H1 (cell line): ENCODE results near the gene FKBP1A. TPM values are rescaled to one million over a fixed set of nuclear protein-coding genes. Genes with fewer than 3 reads are reported as not detected.
A peak's percentile ranks its signal among the peaks of the same experiment; 100 is the strongest.

Experiments
- CTCF ChIA-PET: fragments of 300-600 bp; sonication (Branson Sonifier 250); formaldehyde crosslinking; loops from one replicate; lab custom pipeline; 2021; ENCODE audit not compliant: partially characterized antibody; lab: Charles Lee
- POLR2A ChIA-PET: fragments of 300-600 bp; sonication (Branson Sonifier 250); formaldehyde crosslinking; loops from one replicate; lab custom pipeline; 2021; ENCODE audit warnings: inconsistent platforms; ENCODE audit not compliant: partially characterized antibody; lab: Charles Lee
- DNase-seq, 2 experiments: peaks; one replicate each; pipeline versions ENCODE4 v3.0.0 to v3.0.0-alpha.2; 2010 to 2022; ENCODE audit warnings: low spot score in 2 of 2, low read depth in 1 of 2, mixed read lengths in 1 of 2
- FAIRE-seq: peaks from 2 replicates; lab custom pipeline; 2011; peaks lifted over from hg19 to GRCh38; lab: Jason Lieb, UNC
- H2AFZ ChIP-seq: 2 replicates; pipeline ENCODE4 v1.8.1; 2012; ENCODE audit warnings: low read length, inconsistent platforms
- H2AK5ac ChIP-seq: 2 replicates; pipeline ENCODE4 v1.6.1; 2013; ENCODE audit warnings: low read depth, low read length
- H2BK120ac ChIP-seq: replicated peaks from 2 replicates; pipeline ENCODE3; 2013; ENCODE audit warnings: low read depth, low read length, inconsistent platforms
- H2BK12ac ChIP-seq: 2 replicates; pipeline ENCODE4 v1.6.1; 2013; ENCODE audit warnings: low read depth, low read length
- H2BK15ac ChIP-seq: 2 replicates; pipeline ENCODE4 v1.6.1; 2013; ENCODE audit warnings: low read length
- H2BK20ac ChIP-seq: 2 replicates; pipeline ENCODE4 v1.6.1; 2013; ENCODE audit warnings: low read length
- H2BK5ac ChIP-seq: 2 replicates; pipeline ENCODE4 v1.6.1; 2013; ENCODE audit warnings: low read depth, low read length
- H3K14ac ChIP-seq: 2 replicates; pipeline ENCODE4 v1.6.1; 2013; ENCODE audit warnings: inconsistent platforms; ENCODE audit not compliant: insufficient read length
- H3K18ac ChIP-seq: 2 replicates; pipeline ENCODE4 v1.6.1; 2013; ENCODE audit warnings: low read length; ENCODE audit errors: extremely low read depth
- H3K23ac ChIP-seq: 2 replicates; pipeline ENCODE4 v1.6.1; 2013; ENCODE audit warnings: inconsistent platforms; ENCODE audit not compliant: insufficient read length
- H3K23me2 ChIP-seq: 2 replicates; pipeline ENCODE4 v1.6.1; 2013; ENCODE audit warnings: low read depth, low read length
- H3K27ac ChIP-seq: 2 replicates; pipeline ENCODE4 v1.6.1; 2011; ENCODE audit warnings: low read depth, low read length, inconsistent platforms
- H3K27me3 ChIP-seq, 4 experiments: replicated peaks in 1 of 4; 1 replicate in 1 of 4; 2 replicates in 3 of 4; pipeline versions ENCODE4 v1.6.1 to v1.8.1; 2011 to 2013; ENCODE audit warnings: low read length in 3 of 4, mild to moderate bottlenecking in 3 of 4, inconsistent platforms in 2 of 4, mixed read lengths in 2 of 4, moderate library complexity in 1 of 4; ENCODE audit not compliant: control insufficient read depth in 3 of 4, insufficient read depth in 3 of 4; ENCODE audit errors: extremely low read depth in 1 of 4
- H3K36me3 ChIP-seq, 4 experiments: 2 replicates each; pipeline versions ENCODE4 v1.6.1 to v1.8.1; 2011 to 2013; ENCODE audit warnings: mild to moderate bottlenecking in 4 of 4, low read length in 3 of 4, moderate library complexity in 2 of 4, control low read depth in 1 of 4, inconsistent platforms in 1 of 4; ENCODE audit not compliant: insufficient read depth in 4 of 4, control insufficient read depth in 2 of 4
- H3K4ac ChIP-seq: replicated peaks from 2 replicates; pipeline ENCODE3; 2013; ENCODE audit warnings: low read length, low read depth, mixed read lengths, inconsistent platforms; ENCODE audit not compliant: insufficient read length
- H3K4me1 ChIP-seq, 4 experiments: replicated peaks in 1 of 4; 1 replicate in 1 of 4; 2 replicates in 3 of 4; pipeline versions ENCODE4 v1.6.1 to v1.8.1; 2011 to 2013; ENCODE audit warnings: low read length in 3 of 4, inconsistent platforms in 2 of 4, mixed read lengths in 1 of 4; ENCODE audit not compliant: insufficient read depth in 4 of 4, control insufficient read depth in 3 of 4
- H3K4me2 ChIP-seq, 2 experiments: 2 replicates each; pipeline versions ENCODE4 v1.6.1 to v1.8.1; 2011 to 2013; ENCODE audit warnings: low read depth in 2 of 2, low read length in 2 of 2, control low read depth in 1 of 2, inconsistent platforms in 1 of 2, mild to moderate bottlenecking in 1 of 2; ENCODE audit not compliant: insufficient read depth in 1 of 2
- H3K4me3 ChIP-seq, 4 experiments: fragments of 200-600, 300-600 bp in 1 of 4; sonication (generic), shearing (Covaris generic), sonication (Bioruptor Twin) in 1 of 4; 2 replicates each; pipeline versions ENCODE4 v1.5.1 to v1.8.1; 2011 to 2016; ENCODE audit warnings: low read length in 4 of 4, low read depth in 3 of 4, control low read depth in 2 of 4, inconsistent platforms in 2 of 4, mild to moderate bottlenecking in 2 of 4, mixed read lengths in 1 of 4, moderate library complexity in 1 of 4; ENCODE audit not compliant: insufficient read depth in 2 of 4; ENCODE audit errors: extremely low read depth in 1 of 4
- H3K56ac ChIP-seq: replicated peaks from 2 replicates; pipeline ENCODE3; 2013; ENCODE audit warnings: low read depth, mild to moderate bottlenecking, mixed read lengths, low read length, inconsistent platforms; ENCODE audit not compliant: insufficient read length
- H3K79me1 ChIP-seq: 2 replicates; pipeline ENCODE4 v1.6.1; 2013; ENCODE audit warnings: low read depth, low read length, control low read depth
- H3K79me2 ChIP-seq, 2 experiments: 2 replicates each; pipeline versions ENCODE4 v1.6.1 to v1.8.1; 2012 to 2013; ENCODE audit warnings: low read length in 2 of 2, mild to moderate bottlenecking in 2 of 2, inconsistent platforms in 1 of 2; ENCODE audit not compliant: insufficient read depth in 2 of 2, control insufficient read depth in 1 of 2
- H3K9ac ChIP-seq, 4 experiments: replicated peaks in 1 of 4; 1 replicate in 1 of 4; 2 replicates in 3 of 4; pipeline versions ENCODE4 v1.6.1 to v1.8.1; 2011 to 2013; ENCODE audit warnings: low read depth in 3 of 4, low read length in 3 of 4, control low read depth in 2 of 4, mild to moderate bottlenecking in 2 of 4, moderate library complexity in 2 of 4, inconsistent platforms in 1 of 4; ENCODE audit errors: extremely low read depth in 1 of 4
- H3K9me3 ChIP-seq, 2 experiments: 2 replicates each; pipeline versions ENCODE4 v1.6.1 to v1.8.1; 2012 to 2013; ENCODE audit warnings: mild to moderate bottlenecking in 2 of 2, moderate library complexity in 2 of 2, control low read depth in 1 of 2, inconsistent platforms in 1 of 2, low read depth in 1 of 2, low read length in 1 of 2, mixed read lengths in 1 of 2; ENCODE audit not compliant: insufficient read depth in 2 of 2
- H4K20me1 ChIP-seq, 2 experiments: replicated peaks in 1 of 2; 2 replicates each; pipeline versions ENCODE3 to v1.8.1; 2011 to 2013; ENCODE audit warnings: inconsistent platforms in 2 of 2, low read length in 2 of 2, mild to moderate bottlenecking in 1 of 2; ENCODE audit not compliant: insufficient read depth in 2 of 2, control insufficient read depth in 1 of 2
- H4K5ac ChIP-seq: 2 replicates; pipeline ENCODE4 v1.6.1; 2013; ENCODE audit warnings: low read length, low read depth, mixed read lengths, inconsistent platforms; ENCODE audit not compliant: insufficient read length
- H4K8ac ChIP-seq: 2 replicates; pipeline ENCODE4 v1.8.0; 2013; ENCODE audit warnings: mild to moderate bottlenecking, moderate library complexity, low read length, inconsistent platforms; ENCODE audit not compliant: insufficient read depth; ENCODE audit errors: extremely low read depth
- H4K91ac ChIP-seq: replicated peaks from 2 replicates; pipeline ENCODE3; 2013; ENCODE audit warnings: low read length, mixed read lengths, inconsistent platforms; ENCODE audit not compliant: insufficient read length
- BCL11A ChIP-seq, 2 experiments: IDR thresholded peaks; one replicate each; pipeline ENCODE4 v1.6.1; 2011; ENCODE audit warnings: low read depth in 2 of 2, low read length in 2 of 2, mild to moderate bottlenecking in 2 of 2
- CBX8 ChIP-seq: fragments of 300-800, 300-1000 bp; sonication (generic); IDR thresholded peaks from 2 replicates; pipeline ENCODE4 v1.7.1; 2016; ENCODE audit warnings: low read depth, low read length, borderline replicate concordance
- NANOG ChIP-seq: IDR thresholded peaks from 2 replicates; pipeline ENCODE4 v1.6.1; 2011; ENCODE audit warnings: low read length, low read depth, mild to moderate bottlenecking, inconsistent platforms; ENCODE audit not compliant: insufficient read depth, poor library complexity, severe bottlenecking
- RBBP5 ChIP-seq: IDR thresholded peaks from 2 replicates; pipeline ENCODE4 v1.7.1; 2012; ENCODE audit warnings: low read depth, mild to moderate bottlenecking, inconsistent platforms, low read length, moderate library complexity, borderline replicate concordance
- TAF1 ChIP-seq: IDR thresholded peaks from 2 replicates; pipeline ENCODE4 v1.6.1; 2011; ENCODE audit warnings: mild to moderate bottlenecking, low read depth, low read length
- WGBS, 2 experiments: shearing (Covaris generic) in 1 of 2; methylation state at CpG; one replicate each; pipeline versions ENCODE4 v1.1.6 to v1.1.7; 2013 to 2015; ENCODE audit warnings: low lambda C conversion rate in 2 of 2, mixed read lengths in 2 of 2, inconsistent platforms in 1 of 2, low coverage in 1 of 2, missing lambda C conversion rate in 1 of 2; ENCODE audit not compliant: insufficient replicate concordance in 2 of 2, insufficient coverage in 1 of 2, insufficient read length in 1 of 2; ENCODE audit errors: extremely low coverage in 1 of 2, missing lambda C conversion rate in 1 of 2; 5-methylcytosine and 5-hydroxymethylcytosine counted together
- polyA plus RNA-seq, 7 experiments: library from polyadenylated mRNA; depleted of rRNA in 3 of 7; stranded (reverse) in 5 of 7; unstranded in 2 of 7; fragments of >200 nt in 5 of 7; fragments of 200-250 nt in 2 of 7; gene quantifications; 1 replicate in 5 of 7; 2 replicates in 1 of 7; 4 replicates in 1 of 7; pipeline versions ENCODE4 v1.2.1 to v1.2.3, GENCODE V29; 2011 to 2013; ENCODE audit warnings: missing spikeins in 2 of 7, mixed read lengths in 2 of 7
- total RNA-seq: library from RNA; stranded (reverse); fragmentation: NEBNext Ultra II Directional; extraction: Animal tissue kit (Norgen Biotek cat#: 25700); gene quantifications from 2 replicates; pipeline ENCODE4 v1.2.1, GENCODE V29; 2021

The FKBP1A gene
- total and polyA plus RNA-seq, 2 of the 8 experiments (the other 6 are each of a cell fraction or from before 2014, with no cell fraction given), result 250 to 685 TPM

- Histone ChIP-seq H3K79me2 (peaks cover 26 to 52% of the 10 kb centered on the region in 2 experiments), H3K36me3 (no peaks in the 10 kb centered on the region), H2BK12ac (no peak overlapping the region), H3K14ac (no peak overlapping the region), H4K8ac (peak overlapping the region; percentile 62; the same call in 1 of the 2 replicates), H2BK15ac (no peak overlapping the region)
- 0% methylated on average over 13 of the region's 13 CpGs; no CpG with 5 or more reads in 1 of the 2 experiments for WGBS, 2 experiments
- TF ChIP-seq TAF1, result no peak
- TF ChIP-seq BCL11A (IDR thresholded peaks at IDR 0.05; ENCODE audit: low read depth in 2 of 2, low read length in 2 of 2), result no peak
- TF ChIP-seq RBBP5, result no peak
- no peak for TF ChIP-seq CBX8
- TF ChIP-seq NANOG, result no peak
- TF ChIP-seq, all 59 proteins: peak for 0
- FAIRE-seq, result no peak
- H2BK5ac ChIP-seq, result no peak overlapping the region
- H3K56ac ChIP-seq, result peak overlapping the region; percentile 65
- no peak overlapping the region for H2BK120ac ChIP-seq
- no peak overlapping the region for H3K27ac ChIP-seq
- peaks cover 8% of the 10 kb centered on the region for H3K23me2 ChIP-seq
- H4K91ac ChIP-seq, result peak overlapping the region; percentile 62
- peak overlapping the region; percentile 48 to 71 (median 56); a peak in 6 of 7 replicates for H3K9ac ChIP-seq
- peaks cover 25% of the 10 kb centered on the region for H3K79me1 ChIP-seq
- no peak overlapping the region for H4K5ac ChIP-seq
- H2BK20ac ChIP-seq, result no peak overlapping the region
- peak overlapping the region; percentile 38; the same call in 1 of the 2 replicates for H3K18ac ChIP-seq
- no peaks in the 10 kb centered on the region for H3K9me3 ChIP-seq
- POLR2A ChIA-PET, result interaction anchor here (0.9 to 2.5 kb wide), 8 partner anchors 8 to 74 kb away, joined by 3 to 10 read pairs (median 5); partner anchors contain the start of gene NSFL1C
- DNase-seq, result no peak
- no peak overlapping the region for H3K4ac ChIP-seq
- H2AK5ac ChIP-seq, result no peak overlapping the region
- peaks cover 10 to 31% (median 11%) of the 10 kb centered on the region in 4 experiments; a peak in 6 of 7 replicates for H3K4me1 ChIP-seq
- peak overlapping the region; percentile 92 to 96 for H3K4me2 ChIP-seq
- peak overlapping the region; percentile 53 to 86 (median 79) for H3K4me3 ChIP-seq
- H2AFZ ChIP-seq, result no peak overlapping the region
- CTCF ChIA-PET, result interaction anchor here (0.6 to 2.3 kb wide), 8 partner anchors 13 to 201 kb away, joined by 3 to 8 read pairs (median 4); partner anchors contain the start of gene NSFL1C
- peaks cover 12 to 23% of the 10 kb centered on the region in 2 experiments for H4K20me1 ChIP-seq
- H3K23ac ChIP-seq, result no peak overlapping the region
- H3K27me3 ChIP-seq, result peaks cover 0 to 19% (median 8%) of the 10 kb centered on the region in 4 experiments; a peak in 5 of 7 replicates
Measured at GRCh38 chr20:1392443-1392692, 486 bp downstream of the FKBP1A start.
